HepG2 (cell line): ENCODE measurements around the gene MFSD11. TPM values are rescaled to one million over a fixed set of nuclear protein-coding genes. Genes with fewer than 3 reads are reported as not detected.

ENCODE experiments used
- ATAC-seq: fragments of 200-7000 bp; cut with Tn5 transposase; 3 replicates; pipeline ENCODE4 v1.9.1; 2020; ENCODE audit warnings: mild to moderate bottlenecking, moderate library complexity
- BruUV-seq: library from RNA; stranded (reverse); fragments of 400-500 nt; replicated peaks from 2 replicates; lab custom pipeline; 2021; lab: Mats Ljungman, UMichigan
- CTCF ChIA-PET: fragments of 300-600 bp; formaldehyde crosslinking; extraction: SDS; loops from one replicate; lab custom pipeline; 2021; ENCODE audit warnings: low total read pairs, inconsistent platforms, low intra/inter-chr PET ratio; lab: Yijun Ruan, JAX
- POLR2A ChIA-PET: fragments of 350-600 bp; sonication (Branson Sonifier 250); formaldehyde crosslinking; loops from one replicate; lab custom pipeline; 2020; ENCODE audit warnings: antibody characterized with exemption, inconsistent platforms; lab: Yijun Ruan, JAX
- DNase-seq: peaks from one replicate; pipeline ENCODE4 v3.0.0-alpha.2; 2015; ENCODE audit warnings: low spot score
- FAIRE-seq: peaks from 3 replicates; lab custom pipeline; 2011; peaks lifted over from hg19 to GRCh38; lab: Jason Lieb, UNC
- H2AFZ ChIP-seq: one replicate; pipeline ENCODE4 v1.6.1; 2011; ENCODE audit warnings: low read length, inconsistent platforms
- H3K27ac ChIP-seq: fragments of 300-600 bp; 3 replicates; pipeline ENCODE4 v1.8.0; 2011; ENCODE audit warnings: mixed run types, mild to moderate bottlenecking, mixed read lengths, low read length, inconsistent platforms; ENCODE audit not compliant: insufficient read depth; ENCODE audit errors: extremely low read length
- H3K27me3 ChIP-seq, 2 experiments: fragments of 200-600 bp in 1 of 2; 2 replicates in 1 of 2; 3 replicates in 1 of 2; pipeline versions ENCODE4 v1.6.0 to v1.8.0; 2011; ENCODE audit warnings: low read length in 2 of 2, mild to moderate bottlenecking in 2 of 2, moderate library complexity in 2 of 2, inconsistent platforms in 1 of 2; ENCODE audit not compliant: insufficient read depth in 2 of 2, control insufficient read depth in 1 of 2
- H3K36me3 ChIP-seq, 2 experiments: fragments of 200-600 bp in 1 of 2; replicated peaks in 1 of 2; 2 replicates in 1 of 2; 3 replicates in 1 of 2; pipeline versions ENCODE4 v1.5.1 to v1.8.0; 2011; ENCODE audit warnings: low read length in 2 of 2, inconsistent platforms in 1 of 2; ENCODE audit not compliant: insufficient read depth in 2 of 2, control insufficient read depth in 1 of 2
- H3K4me1 ChIP-seq: 2 replicates; pipeline ENCODE4 v1.5.1; 2012; ENCODE audit warnings: low read length, inconsistent platforms; ENCODE audit not compliant: insufficient read depth
- H3K4me2 ChIP-seq: 2 replicates; pipeline ENCODE4 v1.6.0; 2011; ENCODE audit warnings: low read depth, low read length, inconsistent platforms
- H3K4me3 ChIP-seq, 3 experiments: fragments of 200-600 bp in 1 of 3; sonication (generic), shearing (Covaris generic) in 1 of 3; replicated peaks in 1 of 3; 2 replicates each; pipeline ENCODE4 v1.5.1; 2011 to 2016; ENCODE audit warnings: low read length in 3 of 3, inconsistent platforms in 2 of 3, low read depth in 2 of 3, mild to moderate bottlenecking in 2 of 3, control low read depth in 1 of 3, mixed read lengths in 1 of 3; ENCODE audit not compliant: insufficient read depth in 1 of 3
- H3K79me2 ChIP-seq: one replicate; pipeline ENCODE4 v1.6.1; 2011; ENCODE audit warnings: low read length, inconsistent platforms; ENCODE audit not compliant: insufficient read depth
- H3K9ac ChIP-seq: 2 replicates; pipeline ENCODE4 v1.6.0; 2011; ENCODE audit warnings: mild to moderate bottlenecking, low read depth, low read length, inconsistent platforms; ENCODE audit not compliant: insufficient read depth
- H3K9me3 ChIP-seq: 2 replicates; pipeline ENCODE4 v1.5.1; 2012; ENCODE audit warnings: mild to moderate bottlenecking, low read length
- H4K20me1 ChIP-seq: 2 replicates; pipeline ENCODE4 v1.6.0; 2011; ENCODE audit warnings: inconsistent platforms, mild to moderate bottlenecking, low read length, moderate library complexity; ENCODE audit not compliant: insufficient read depth
- ADNP ChIP-seq: sonication (generic); formaldehyde crosslinking; IDR thresholded peaks from 2 replicates; pipeline ENCODE4 v1.4.0; 2020; ENCODE audit warnings: missing genetic modification reagents
- CHD4 ChIP-seq: fragments of 200-600 bp; sonication (generic); IDR thresholded peaks from 2 replicates; pipeline ENCODE4 v1.7.0; 2017; ENCODE audit warnings: mild to moderate bottlenecking, low read length, borderline replicate concordance
- ZBTB4 ChIP-seq: sonication (generic); formaldehyde crosslinking; IDR thresholded peaks from 2 replicates; pipeline ENCODE4 v1.4.0; 2020; ENCODE audit warnings: missing genetic modification reagents, mild to moderate bottlenecking, borderline replicate concordance
- ZBTB40 ChIP-seq, 2 experiments: fragments of 450-650 bp in 1 of 2; sonication (generic) in 1 of 2; formaldehyde crosslinking in 1 of 2; IDR thresholded peaks; 2 replicates each; pipeline versions ENCODE4 v1.6.1 to v1.8.0; 2016 to 2022; ENCODE audit warnings: antibody characterized with exemption in 1 of 2, mild to moderate bottlenecking in 1 of 2, missing genetic modification reagents in 1 of 2
- ZNF17 ChIP-seq: sonication (generic); formaldehyde crosslinking; IDR thresholded peaks from 2 replicates; pipeline ENCODE4 v1.5.0; 2020; ENCODE audit warnings: mild to moderate bottlenecking, missing genetic modification reagents
- ZNF770 ChIP-seq: sonication (generic); formaldehyde crosslinking; IDR thresholded peaks from 2 replicates; pipeline ENCODE4 v1.5.0; 2020; ENCODE audit warnings: mild to moderate bottlenecking, missing genetic modification reagents
- WGBS: methylation state at CpG from one replicate; pipeline ENCODE4 v1.1.6; 2017; ENCODE audit warnings: low lambda C conversion rate; 5-methylcytosine and 5-hydroxymethylcytosine counted together
- in situ Hi-C: cut with HindIII; loops from 2 replicates; pipeline ENCODE4 v1.10.0; 2017; ENCODE audit warnings: low pct_unique_long_range_greater_than_20kb; ENCODE audit not compliant: extremely low pct_ligation_motif_present
- intact Hi-C: fragments of 100-400 bp; cut with micrococcal nuclease; formaldehyde crosslinking; loops from one replicate; pipeline ENCODE4 v1.10.0; 2022; ENCODE audit not compliant: unreplicated experiment
- polyA plus RNA-seq, 8 experiments: library from polyadenylated mRNA; depleted of rRNA in 3 of 8; stranded (reverse) in 7 of 8; unstranded in 1 of 8; fragments of >200 nt; fragmentation: Illumina TruSeq in 4 of 8; extraction: Trizol in 4 of 8; gene quantifications; 2 replicates each; pipeline versions ENCODE4 v1.2.1 to v1.2.3, GENCODE V29; 2011 to 2016; ENCODE audit warnings: low read depth in 4 of 8, missing spikeins in 1 of 8, mixed read lengths in 1 of 8; ENCODE audit not compliant: insufficient read depth in 1 of 8
- total RNA-seq, 5 experiments: library from RNA; depleted of rRNA; stranded (reverse); fragments of >200 nt; fragmentation: Illumina TruSeq; extraction: Trizol; gene quantifications; 2 replicates each; pipeline ENCODE4 v1.2.3, GENCODE V29; 2016; ENCODE audit warnings: low read depth in 1 of 5

Gene MFSD11
- total and polyA plus RNA-seq, 2 of the 13 experiments (the other 11 are each of a cell fraction or from before 2014, with no cell fraction given) = 26.1 to 36.3 TPM

- H3K27ac ChIP-seq = peak overlapping the region; percentile 68
- 89% methylated on average over 13 of the region's 13 CpGs for WGBS
- no TSS peak for BruUV-seq
- peaks cover 0 to 2% of the 10 kb centered on the region in 2 experiments; a peak in 1 of 5 replicates for H3K36me3 ChIP-seq
- H3K4me3 ChIP-seq = peak overlapping the region in 1 of 3 experiments; percentile 7; a peak in 1 of 6 replicates
- peaks cover 87% of the 10 kb centered on the region for H3K4me1 ChIP-seq
- DNase-seq (no peak), ATAC-seq (no peak), FAIRE-seq (no peak)
- CTCF ChIA-PET = no interaction called here
- no peaks in the 10 kb centered on the region for H3K9me3 ChIP-seq
- in situ Hi-C loops = no loop called here
- H3K27me3 ChIP-seq = no peaks in the 10 kb centered on the region
- intact Hi-C loops = no loop called here
- no peaks in the 10 kb centered on the region for H3K79me2 ChIP-seq
- H4K20me1 ChIP-seq = no peaks in the 10 kb centered on the region
- 0 out of 2 replicates have a peak overlapping the region, but pooled peaks have one; percentile 42 for H3K9ac ChIP-seq
- POLR2A ChIA-PET = interaction anchor here (1.0 to 1.5 kb wide), 4 partner anchors 10 to 121 kb away, joined by 3 to 6 read pairs (median 4); a partner anchor contains a TSS
- no peak overlapping the region for H2AFZ ChIP-seq
- H3K4me2 ChIP-seq = peak overlapping the region; percentile 54; the same call in 1 of the 2 replicates
- TF ChIP-seq ADNP (CRISPR knock-in tag) = peak; percentile 45; the same call in 1 of the 2 replicates
- peak; percentile 92 for TF ChIP-seq ZNF770 (CRISPR knock-in tag)
- TF ChIP-seq CHD4 = no peak
- TF ChIP-seq ZNF17 = no peak
- 0 out of 2 replicates have a peak, but pooled peaks have one; percentile 39 for TF ChIP-seq ZBTB4 (CRISPR knock-in tag)
- TF ChIP-seq ZBTB40 (IDR thresholded peaks at IDR 0.05) = no peak
- TF ChIP-seq ZBTB40 (CRISPR knock-in tag; IDR thresholded peaks at IDR 0.05) = no peak
Measured at GRCh38 chr17:76690596-76691280, 47.2 kb upstream of the MFSD11 start.
